Upper lobe of left lung (tissue), 6 donors: ENCODE results near the gene CCL28. TPM values are rescaled to one million over a fixed set of nuclear protein-coding genes. Genes with fewer than 3 reads are reported as not detected.

Experiments used
- ATAC-seq, 2 donors: fragments of 200-7000 bp; cut with Tn5 transposase; one replicate each; pipeline ENCODE4 v1.9.1; 2022; ENCODE audit warnings: mild to moderate bottlenecking in 2 of 2, moderate library complexity in 2 of 2; ENCODE audit not compliant: low FRiP score in 2 of 2
- DNase-seq, 2 donors: peaks; one replicate each; pipeline ENCODE4 v3.0.0-alpha.2; 2019 to 2020
- H3K27ac ChIP-seq, 4 donors: fragments of 200-600 bp; sonication (generic); one replicate each; pipeline ENCODE4 v1.5.1; 2016 to 2019
- H3K27me3 ChIP-seq, 4 donors: fragments of 200-600 bp; sonication (generic); one replicate each; pipeline ENCODE4 v1.5.1; 2017 to 2019
- H3K36me3 ChIP-seq, 4 donors: fragments of 200-600 bp; sonication (generic); one replicate each; pipeline ENCODE4 v1.5.1; 2016 to 2019
- H3K4me1 ChIP-seq, 4 donors: fragments of 200-600 bp; sonication (generic); one replicate each; pipeline ENCODE4 v1.5.1; 2018 to 2019
- H3K4me3 ChIP-seq, 4 donors: fragments of 200-600 bp; sonication (generic); one replicate each; pipeline ENCODE4 v1.5.1; 2017 to 2019; ENCODE audit warnings: mild to moderate bottlenecking in 2 of 4, moderate library complexity in 1 of 4
- H3K9me3 ChIP-seq, 4 donors: fragments of 200-600 bp; sonication (generic); one replicate each; pipeline ENCODE4 v1.5.1; 2018 to 2019
- EP300 ChIP-seq, 4 donors: sonication (generic); formaldehyde crosslinking; IDR thresholded peaks; one replicate each; pipeline ENCODE4 v1.5.1; 2017; ENCODE audit warnings: antibody characterized with exemption in 4 of 4, control low read depth in 2 of 4
- POLR2A ChIP-seq, 4 donors: fragments of 450-650 bp; IDR thresholded peaks; one replicate each; pipeline ENCODE4 v1.5.1; 2016 to 2017; ENCODE audit warnings: antibody characterized with exemption in 4 of 4, mild to moderate bottlenecking in 2 of 4
- POLR2AphosphoS5 ChIP-seq, 2 donors: sonication (generic); formaldehyde crosslinking; IDR thresholded peaks; one replicate each; pipeline ENCODE4 v1.5.1; 2017; ENCODE audit warnings: antibody characterized with exemption in 2 of 2
- WGBS, 2 donors: methylation state at CpG; one replicate each; pipeline ENCODE4 v1.1.5; 2017 to 2018; 5-methylcytosine and 5-hydroxymethylcytosine counted together
- total RNA-seq, 6 donors: library from RNA; depleted of rRNA in 4 of 6; stranded (reverse); fragments of >200 nt in 4 of 6; gene quantifications; one replicate each; pipeline versions ENCODE4 v1.1.0 to v1.2.1, GENCODE V29; 2016 to 2021
- TF ChIP-seq, protein P1 (sequence below), 6 experiments: fragments of 450-650 bp in 4 of 6; fragments of 200-600 bp in 2 of 6; sonication (generic) in 2 of 6; IDR thresholded peaks; one replicate each; pipeline ENCODE4 v1.5.1; 2016 to 2019; ENCODE audit warnings: antibody characterized with exemption in 6 of 6
- donor health status: DM: no; HTN: no; CAD: no; lungs with moderate emphysema.
- donor health status: DM: no; HTN: yes; CAD: no; lungs with severe emphysema.

The CCL28 gene
- total RNA-seq, 6 donors from 2014 or later: 1.1 to 9.4 (median 6.0) TPM

DNA sequence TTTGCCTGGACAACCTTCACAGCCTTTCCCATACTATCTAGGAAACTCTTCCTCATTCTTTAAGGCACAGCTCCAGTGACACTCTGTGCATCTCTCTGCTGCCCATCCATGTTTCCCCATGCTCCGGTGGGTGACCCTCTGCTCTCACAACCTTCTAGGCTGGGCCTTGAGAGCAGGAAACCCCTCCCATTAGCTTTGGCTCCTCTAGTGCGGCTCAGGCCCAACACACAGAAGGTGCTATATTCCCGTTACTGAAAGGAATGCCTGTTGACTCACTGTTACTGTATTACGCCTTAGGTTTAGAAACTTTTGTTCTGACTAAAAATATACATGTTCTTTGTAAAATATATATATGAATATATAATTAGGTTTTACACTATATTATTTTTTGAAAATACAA is 8.1 kb upstream of the CCL28 start:
- no peak overlapping the region for H3K4me3 ChIP-seq
- H3K9me3 ChIP-seq: no peaks in the 10 kb centered on the region
- no peak overlapping the region for H3K27ac ChIP-seq
- no peaks in the 10 kb centered on the region for H3K36me3 ChIP-seq
- ATAC-seq (no peak), DNase-seq (no peak)
- TF ChIP-seq POLR2AphosphoS5 (IDR thresholded peaks at IDR 0.05) (no peak), POLR2A (IDR thresholded peaks at IDR 0.05) (no peak), EP300 (IDR thresholded peaks at IDR 0.05) (no peak)
- TF ChIP-seq, protein P1, sequence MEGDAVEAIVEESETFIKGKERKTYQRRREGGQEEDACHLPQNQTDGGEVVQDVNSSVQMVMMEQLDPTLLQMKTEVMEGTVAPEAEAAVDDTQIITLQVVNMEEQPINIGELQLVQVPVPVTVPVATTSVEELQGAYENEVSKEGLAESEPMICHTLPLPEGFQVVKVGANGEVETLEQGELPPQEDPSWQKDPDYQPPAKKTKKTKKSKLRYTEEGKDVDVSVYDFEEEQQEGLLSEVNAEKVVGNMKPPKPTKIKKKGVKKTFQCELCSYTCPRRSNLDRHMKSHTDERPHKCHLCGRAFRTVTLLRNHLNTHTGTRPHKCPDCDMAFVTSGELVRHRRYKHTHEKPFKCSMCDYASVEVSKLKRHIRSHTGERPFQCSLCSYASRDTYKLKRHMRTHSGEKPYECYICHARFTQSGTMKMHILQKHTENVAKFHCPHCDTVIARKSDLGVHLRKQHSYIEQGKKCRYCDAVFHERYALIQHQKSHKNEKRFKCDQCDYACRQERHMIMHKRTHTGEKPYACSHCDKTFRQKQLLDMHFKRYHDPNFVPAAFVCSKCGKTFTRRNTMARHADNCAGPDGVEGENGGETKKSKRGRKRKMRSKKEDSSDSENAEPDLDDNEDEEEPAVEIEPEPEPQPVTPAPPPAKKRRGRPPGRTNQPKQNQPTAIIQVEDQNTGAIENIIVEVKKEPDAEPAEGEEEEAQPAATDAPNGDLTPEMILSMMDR (IDR thresholded peaks at IDR 0.05): no peak
- WGBS, 2 donors: 65 to 79% methylated on average over 4 of the region's 4 CpGs
- no peaks in the 10 kb centered on the region for H3K27me3 ChIP-seq
- peaks cover 0 to 13% (median 7%) of the 10 kb centered on the region in 4 donors for H3K4me1 ChIP-seq

DNA sequence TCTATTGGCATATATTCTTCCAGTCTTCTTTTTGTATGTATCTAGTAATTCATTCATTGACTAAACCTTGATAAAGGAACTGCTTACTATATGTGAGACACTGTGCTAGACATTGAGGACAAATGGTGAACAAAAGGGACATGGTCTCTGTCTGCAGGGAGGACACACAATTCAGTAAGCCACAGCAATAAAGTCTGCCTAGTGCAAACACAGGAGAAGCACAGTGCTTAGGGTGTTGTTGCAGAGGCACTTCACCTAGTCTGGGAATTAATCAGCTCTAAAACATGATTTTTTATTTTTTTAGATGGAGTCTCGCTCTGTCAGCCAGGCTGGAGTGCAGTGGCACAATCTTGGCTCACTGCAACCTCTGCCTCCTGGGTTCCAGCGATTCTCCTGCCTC is 6.4 kb upstream of the CCL28 start:
- TF ChIP-seq POLR2A (IDR thresholded peaks at IDR 0.05): no peak
- no peak for TF ChIP-seq POLR2AphosphoS5 (IDR thresholded peaks at IDR 0.05)
- TF ChIP-seq, protein P1 (IDR thresholded peaks at IDR 0.05): no peak
- no peak for TF ChIP-seq EP300 (IDR thresholded peaks at IDR 0.05)
- no peak for ATAC-seq
- no peaks in the 10 kb centered on the region for H3K36me3 ChIP-seq
- no peak overlapping the region for H3K27ac ChIP-seq
- WGBS, 2 donors: 81 to 92% methylated on average over 2 of the region's 2 CpGs
- H3K9me3 ChIP-seq: no peaks in the 10 kb centered on the region
- H3K4me3 ChIP-seq: no peak overlapping the region
- DNase-seq: no peak
- H3K4me1 ChIP-seq: peaks cover 0 to 13% (median 7%) of the 10 kb centered on the region in 4 donors
- no peaks in the 10 kb centered on the region for H3K27me3 ChIP-seq

DNA sequence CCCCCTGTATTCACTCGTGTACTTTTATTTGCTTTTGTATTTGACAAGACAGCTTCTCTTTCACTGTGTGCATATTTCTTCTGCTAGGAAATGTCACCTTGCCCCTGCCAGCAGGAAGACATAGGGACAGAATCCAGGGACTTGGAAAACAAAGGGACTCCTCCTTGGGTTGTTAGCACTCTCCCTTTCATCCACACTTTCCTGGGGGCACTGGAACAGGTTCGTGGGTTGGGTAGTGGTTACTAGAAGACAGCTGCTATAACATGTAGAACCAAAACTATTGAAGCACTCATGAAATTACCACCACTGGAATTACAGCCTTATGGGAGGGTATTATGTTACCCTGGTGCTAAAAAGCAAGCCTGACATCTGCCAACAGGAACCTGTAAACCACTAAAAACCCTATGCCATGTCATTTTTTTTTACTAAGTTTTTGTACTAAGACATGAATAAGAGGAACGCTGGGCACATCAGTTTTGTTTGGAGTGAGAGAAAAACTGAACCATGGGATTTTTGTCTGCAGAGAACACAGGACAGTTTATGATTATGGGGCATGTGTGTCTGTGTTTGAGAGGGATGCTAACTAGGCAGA is 4.7 kb upstream of the CCL28 start:
- no peak for TF ChIP-seq POLR2AphosphoS5 (IDR thresholded peaks at IDR 0.05)
- TF ChIP-seq POLR2A (IDR thresholded peaks at IDR 0.05): no peak
- TF ChIP-seq, protein P1 (IDR thresholded peaks at IDR 0.05): no peak
- no peak for TF ChIP-seq EP300 (IDR thresholded peaks at IDR 0.05)
- Histone ChIP-seq H3K27me3 (no peaks in the 10 kb centered on the region), H3K4me3 (no peak overlapping the region), H3K4me1 (peaks cover 0 to 8% (median 3%) of the 10 kb centered on the region in 4 donors), H3K27ac (no peak overlapping the region), H3K9me3 (no peaks in the 10 kb centered on the region), H3K36me3 (no peaks in the 10 kb centered on the region)
- ATAC-seq: no peak
- DNase-seq: no peak
- 54 to 65% methylated on average over 3 of the region's 3 CpGs for WGBS, 2 donors

DNA sequence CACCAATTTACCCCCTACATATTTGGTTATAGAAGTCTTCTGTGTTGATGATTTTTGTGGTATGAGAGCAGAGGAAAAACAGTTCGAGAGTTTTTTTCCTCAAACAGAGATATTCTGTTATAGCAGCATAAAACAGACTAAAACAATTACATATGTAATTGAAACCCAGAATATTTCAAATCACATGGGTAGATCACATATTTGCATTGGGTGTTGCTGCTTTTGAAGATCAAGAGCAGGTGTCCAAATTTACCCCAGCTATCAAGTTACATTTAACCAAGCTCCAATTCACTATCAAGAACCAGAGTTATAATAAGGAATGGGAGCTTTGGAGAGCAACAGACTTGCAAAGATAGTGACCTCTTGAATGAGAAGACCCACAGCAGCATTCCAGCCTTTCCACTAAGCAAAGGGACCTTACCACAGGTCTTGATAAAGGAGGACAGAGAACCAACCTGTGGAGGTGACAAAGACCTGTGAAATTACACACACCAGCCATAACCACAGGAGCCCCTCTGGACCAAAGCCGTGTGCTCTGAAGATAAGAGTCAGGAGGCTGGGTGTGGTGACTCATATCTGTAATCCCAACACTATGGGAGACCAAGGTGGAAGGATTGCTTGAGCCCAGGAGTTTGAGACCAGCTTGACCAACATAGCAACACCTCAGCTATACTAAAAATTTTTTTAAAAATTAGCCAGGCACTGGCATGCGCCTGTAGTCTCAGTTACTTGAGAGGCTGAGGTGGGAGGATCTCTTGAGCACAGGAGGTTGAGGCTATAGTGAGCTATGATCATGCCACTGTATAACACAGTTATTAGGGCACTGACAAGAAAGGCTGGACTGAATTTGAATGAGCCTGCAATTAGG is 4.0 kb upstream of the CCL28 start:
- no peaks in the 10 kb centered on the region for H3K9me3 ChIP-seq
- peaks cover 0 to 3% (median 0%) of the 10 kb centered on the region in 4 donors for H3K4me1 ChIP-seq
- no peaks in the 10 kb centered on the region for H3K36me3 ChIP-seq
- DNase-seq: no peak
- H3K27ac ChIP-seq: no peak overlapping the region
- 68 to 73% methylated on average over 3 of the region's 3 CpGs for WGBS, 2 donors
- H3K4me3 ChIP-seq: no peak overlapping the region
- TF ChIP-seq POLR2AphosphoS5 (IDR thresholded peaks at IDR 0.05): no peak
- no peak for TF ChIP-seq POLR2A (IDR thresholded peaks at IDR 0.05)
- TF ChIP-seq, protein P1 (IDR thresholded peaks at IDR 0.05): no peak
- TF ChIP-seq EP300 (IDR thresholded peaks at IDR 0.05): no peak
- H3K27me3 ChIP-seq: no peaks in the 10 kb centered on the region
- ATAC-seq: no peak
